ENCODE measurements around the gene VEZF1.

- TF ChIP-seq POLR2A (IDR thresholded peaks at IDR 0.05; ENCODE audit: low read length) (no peak), GATA1 (IDR thresholded peaks at IDR 0.05; ENCODE audit: low read depth, low read length) (no peak)
These were observed 21.2 kb downstream of the VEZF1 start for GRCh38 chr17:57966875-57967274.
